HEK293T (cell line): ENCODE data around the gene CST8.

Experiments
- BHLHE40 ChIP-seq: fragments of 450-650 bp; IDR thresholded peaks from 2 replicates; pipeline ENCODE4 v1.6.1; 2016; ENCODE audit warnings: mild to moderate bottlenecking, moderate library complexity, borderline replicate concordance
- CTBP1 ChIP-seq: fragments of 450-650 bp; IDR thresholded peaks from 2 replicates; pipeline ENCODE4 v1.6.1; 2016; ENCODE audit warnings: borderline replicate concordance
- ELF4 ChIP-seq: fragments of 450-650 bp; IDR thresholded peaks from 2 replicates; pipeline ENCODE4 v1.6.1; 2017; ENCODE audit warnings: antibody characterized with exemption
- L3MBTL2 ChIP-seq: fragments of 450-650 bp; conservative IDR thresholded peaks from 2 replicates; pipeline ENCODE4 v1.6.1; 2016; ENCODE audit warnings: mild to moderate bottlenecking
- NFRKB ChIP-seq: fragments of 450-650 bp; IDR thresholded peaks from 2 replicates; pipeline ENCODE4 v1.6.1; 2016; ENCODE audit warnings: mild to moderate bottlenecking, moderate library complexity
- SP1 ChIP-seq: fragments of 450-650 bp; IDR thresholded peaks from 2 replicates; pipeline ENCODE4 v1.6.1; 2017
- SUZ12 ChIP-seq: fragments of 450-650 bp; IDR thresholded peaks from 2 replicates; pipeline ENCODE4 v1.6.1; 2016; ENCODE audit warnings: mild to moderate bottlenecking
- ZNF384 ChIP-seq: fragments of 450-650 bp; IDR thresholded peaks from 2 replicates; pipeline ENCODE4 v1.6.1; 2016

- TF ChIP-seq NFRKB (no peak), SP1 (no peak), BHLHE40 (no peak), CTBP1 (no peak), ZNF384 (no peak), L3MBTL2 (no peak), ELF4 (no peak), SUZ12 (no peak)
Observed at GRCh38 chr20:23526850-23527249, 35.9 kb downstream of the CST8 start.
